HG03439 (cell line): Measurements from ENCODE around the gene XYLT1.

Experiments
- ATAC-seq: cut with Tn5 transposase; IDR thresholded peaks from one replicate; pipeline ENCODE4 v1.9.1; 2021; ENCODE audit warnings: mild to moderate bottlenecking, moderate library complexity; ENCODE audit not compliant: unreplicated experiment

Gene XYLT1

DNA sequence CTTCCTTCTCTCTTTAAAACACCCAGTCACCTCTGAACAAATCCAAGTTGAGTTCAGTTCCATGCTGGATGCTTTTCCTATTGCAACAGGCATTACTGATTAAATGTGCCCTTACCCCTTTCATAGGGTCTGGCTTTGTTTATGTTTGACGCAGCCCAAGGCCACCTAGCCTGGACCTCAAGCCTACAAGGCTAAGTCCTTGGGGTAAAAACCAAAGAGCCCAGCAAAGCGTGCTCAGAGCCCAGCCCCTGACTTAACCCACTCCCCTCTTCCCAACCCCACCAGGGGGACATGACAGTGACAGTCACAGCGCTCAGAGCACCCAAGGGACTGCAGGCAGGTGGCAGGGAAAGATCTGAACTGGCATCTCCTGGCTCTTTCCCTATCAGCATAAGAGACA lies 200.6 kb downstream of the XYLT1 start:
- ATAC-seq = no peak

DNA sequence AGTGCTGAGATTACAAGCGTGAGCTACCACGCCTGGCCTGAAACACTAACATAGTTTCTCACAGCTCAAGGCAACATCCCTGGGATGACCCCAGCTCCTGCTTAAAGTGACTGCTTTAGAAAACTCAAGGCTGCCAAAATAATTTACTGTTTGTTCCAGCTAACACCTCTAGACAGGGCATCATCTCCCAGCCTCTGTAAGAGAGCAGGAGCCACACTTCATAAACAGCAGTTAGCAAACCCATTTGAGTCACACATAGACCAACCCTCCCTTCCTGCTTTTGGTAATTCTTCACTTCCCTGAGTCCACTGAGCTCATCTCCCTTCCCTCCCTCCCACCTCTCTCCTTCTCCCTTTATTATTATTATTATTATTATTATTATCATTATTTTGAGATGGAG lies 201.3 kb downstream of the XYLT1 start:
- no peak for ATAC-seq

DNA sequence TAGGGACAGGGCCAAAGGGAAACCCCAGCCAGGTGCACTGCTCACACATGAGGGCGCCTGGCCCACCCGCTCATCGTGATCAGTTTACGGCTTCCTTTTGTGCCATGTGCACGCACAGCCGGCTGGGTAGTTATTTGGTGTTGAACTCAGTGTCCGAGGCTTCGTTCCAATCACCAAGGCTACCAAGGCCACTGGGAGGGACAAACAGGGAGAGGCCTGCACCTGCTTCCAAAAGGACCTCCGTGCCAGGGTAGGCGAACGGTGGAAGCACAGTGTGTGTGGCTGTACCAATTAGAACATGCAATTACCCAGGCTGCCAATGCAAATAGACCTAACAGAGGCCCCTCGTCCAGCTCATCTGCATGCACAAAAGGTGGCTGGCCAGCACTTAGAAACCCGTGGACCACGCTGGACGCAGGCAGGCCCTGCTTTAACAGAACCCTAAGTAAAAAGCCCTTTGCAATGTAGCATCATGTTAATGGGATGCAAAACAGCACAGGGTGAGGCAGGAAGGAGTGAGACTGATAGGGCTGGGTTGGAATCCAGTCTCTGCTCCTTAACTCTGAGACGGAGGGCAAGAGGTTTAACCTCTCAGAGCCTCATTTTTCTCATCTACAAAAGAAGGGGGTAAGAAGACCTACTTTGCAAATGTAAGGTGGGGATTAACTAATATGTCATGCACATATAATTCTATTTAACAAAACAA lies 204.0 kb downstream of the XYLT1 start:
- ATAC-seq = no peak

DNA sequence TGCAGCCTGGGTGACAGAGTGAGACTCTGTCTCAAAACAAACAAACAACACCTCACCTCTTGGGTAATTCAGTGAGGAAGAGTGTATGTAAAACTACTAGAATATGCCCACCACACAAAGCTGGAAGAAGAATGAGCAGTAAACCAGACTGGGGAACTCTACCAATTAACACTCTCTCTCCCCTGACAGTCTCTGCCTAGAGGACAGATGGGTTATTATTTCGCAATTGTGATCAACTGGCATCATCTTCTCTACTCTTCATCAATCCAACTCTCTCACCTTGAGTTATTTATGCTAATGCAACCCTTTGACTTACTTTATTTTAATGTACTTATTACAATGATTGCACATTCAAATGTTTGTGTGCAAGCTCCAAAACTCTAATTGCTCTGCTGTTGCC lies 205.6 kb downstream of the XYLT1 start:
- no peak for ATAC-seq

DNA sequence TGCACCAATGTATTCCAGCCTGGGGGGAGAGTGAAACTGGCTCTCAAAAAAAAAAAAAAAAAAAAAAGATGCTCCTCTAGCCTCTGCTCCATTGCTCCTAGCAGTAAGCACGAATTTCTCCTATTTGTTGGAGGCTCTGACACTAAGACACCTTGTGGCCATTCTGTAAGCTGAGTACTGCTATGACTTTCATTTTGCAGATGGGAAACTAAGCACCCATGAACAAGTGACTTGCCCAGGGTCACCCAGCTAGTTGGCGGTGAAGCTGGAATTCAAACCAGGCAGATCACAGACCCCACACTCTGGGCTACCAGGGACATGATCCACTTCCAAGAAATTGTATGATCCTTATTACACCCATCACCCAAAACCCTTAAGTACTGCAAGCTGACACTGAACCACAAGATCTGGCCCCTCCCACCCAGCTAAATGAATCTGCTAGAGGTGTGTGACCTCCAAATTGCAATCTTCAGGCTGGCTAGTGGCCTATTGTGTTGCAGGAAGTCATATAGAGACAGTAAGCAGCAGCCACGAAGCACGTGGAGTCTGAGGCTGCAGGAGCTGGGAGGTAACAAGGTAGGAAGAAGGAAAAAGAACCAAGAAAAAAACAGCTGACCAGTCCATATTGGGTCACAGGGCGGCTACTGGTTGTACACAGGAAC lies 209.4 kb downstream of the XYLT1 start:
- ATAC-seq = no peak

DNA sequence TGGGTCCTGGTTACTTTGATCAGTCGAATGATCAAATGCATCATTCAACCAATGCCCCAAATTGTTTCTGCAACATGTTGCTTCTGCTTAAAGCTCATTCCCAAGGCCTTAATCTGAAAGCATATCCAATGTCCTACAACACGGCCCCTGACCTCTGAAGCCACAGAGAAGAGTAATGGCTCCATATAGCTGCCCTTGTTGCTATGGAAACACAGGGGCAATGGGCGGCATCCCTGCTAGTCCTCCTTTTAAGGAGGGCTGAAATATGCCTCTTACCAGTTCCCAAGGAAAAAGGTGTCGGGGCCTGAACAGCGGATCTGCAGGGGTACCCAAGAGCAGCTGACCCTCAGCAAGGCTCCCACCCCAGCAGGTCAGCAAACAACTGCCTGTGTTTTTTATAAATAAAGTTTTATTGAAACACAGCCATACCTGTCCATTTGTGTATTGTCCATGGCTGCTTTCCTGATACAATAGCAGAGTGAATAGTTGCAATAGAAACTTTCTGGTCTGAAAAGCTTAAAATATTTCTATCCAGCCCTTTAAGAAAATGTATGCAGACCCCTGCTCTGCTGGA lies 210.4 kb downstream of the XYLT1 start:
- no peak for ATAC-seq

DNA sequence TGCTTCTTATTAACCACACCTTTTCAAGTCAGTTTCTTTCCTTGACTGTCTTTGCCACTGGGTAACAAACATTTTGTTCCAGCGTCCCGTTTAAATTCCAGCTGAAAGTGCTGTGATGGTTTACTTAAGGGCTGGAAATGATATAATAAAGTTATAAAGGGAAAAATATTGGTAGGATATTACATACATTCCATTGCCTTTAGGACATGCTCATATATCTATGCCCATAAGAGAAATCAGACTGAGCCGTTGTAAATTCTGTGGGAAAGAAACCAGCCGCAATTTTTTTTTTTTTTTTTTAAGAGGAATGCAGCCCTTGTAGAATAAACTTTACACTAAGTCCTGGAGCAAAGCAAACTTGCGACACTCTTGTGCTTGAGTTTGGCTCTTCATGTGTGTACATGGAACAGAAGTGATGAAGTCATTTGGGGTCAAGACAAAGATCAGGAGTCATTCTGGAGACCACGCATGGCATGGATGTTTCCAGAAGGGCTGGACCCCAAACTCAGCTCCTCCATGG lies 210.9 kb downstream of the XYLT1 start:
- no peak for ATAC-seq

DNA sequence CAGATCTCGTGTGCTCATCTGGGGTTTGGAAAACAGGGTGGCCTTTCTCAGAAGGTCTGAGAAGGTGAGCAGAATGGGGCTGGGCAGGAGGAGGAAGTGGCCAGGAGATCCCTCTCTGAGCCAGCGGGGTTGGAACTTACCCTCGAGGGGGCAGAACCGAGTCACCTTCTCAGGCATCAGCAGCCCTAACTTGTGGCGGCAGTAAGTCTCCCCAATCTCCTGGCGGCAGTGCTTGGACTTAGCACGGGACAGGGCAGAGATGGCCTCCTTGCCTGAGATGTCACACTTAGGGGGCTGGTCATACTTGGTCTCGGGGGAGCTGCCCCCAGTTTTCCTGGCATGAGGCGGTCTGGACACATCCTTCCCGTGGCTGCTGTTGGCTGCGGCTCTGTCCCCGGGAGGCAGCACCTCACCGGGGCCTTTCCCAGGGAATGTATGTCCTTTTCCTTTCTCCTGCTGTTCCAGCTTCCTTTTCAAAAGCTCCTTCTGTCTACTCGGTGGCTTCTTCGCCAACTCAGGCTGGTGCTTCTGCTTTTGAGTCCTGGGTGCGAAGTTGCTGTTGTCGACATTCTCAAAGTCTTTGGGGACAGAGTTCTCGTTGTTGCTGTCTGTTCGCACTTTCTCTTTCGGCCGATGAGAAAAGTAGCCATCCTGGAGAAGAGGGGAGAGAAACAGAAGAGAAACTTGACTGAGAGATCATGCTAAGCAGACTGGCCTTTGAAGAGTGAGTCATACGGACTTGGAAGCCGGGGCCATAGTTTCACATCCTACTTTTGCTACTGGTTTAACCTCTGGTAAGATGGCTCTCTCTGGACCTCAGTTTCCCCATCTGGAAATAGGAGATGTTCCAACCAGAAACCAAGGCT lies 211.7 kb downstream of the XYLT1 start:
- ATAC-seq = no peak

DNA sequence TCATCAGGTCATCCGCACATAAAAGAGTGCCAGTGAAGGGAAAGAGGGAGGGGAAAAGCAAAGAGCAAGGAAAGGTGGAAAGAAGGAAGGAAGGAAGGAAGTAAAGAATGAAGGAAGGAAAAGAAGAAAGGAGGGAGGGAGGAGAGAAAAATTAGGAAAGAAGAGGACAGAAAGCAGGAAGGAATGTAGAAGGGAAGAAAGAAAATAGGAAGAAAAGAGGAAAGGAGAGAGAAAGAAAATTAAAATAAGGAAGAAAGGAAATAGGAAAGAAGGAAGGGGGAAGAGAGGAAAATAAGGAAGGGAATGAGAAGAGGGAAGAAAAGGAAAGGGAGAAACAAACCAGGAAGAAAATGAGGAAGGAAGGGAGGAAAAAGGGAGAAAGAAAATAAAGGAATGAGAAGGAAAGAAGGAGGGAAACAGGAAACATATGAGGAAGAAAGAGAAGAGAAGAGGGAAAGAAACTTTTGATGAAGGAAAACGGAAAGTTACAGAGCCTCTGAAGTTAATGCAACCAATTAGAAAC lies 212.6 kb downstream of the XYLT1 start:
- ATAC-seq = no peak

DNA sequence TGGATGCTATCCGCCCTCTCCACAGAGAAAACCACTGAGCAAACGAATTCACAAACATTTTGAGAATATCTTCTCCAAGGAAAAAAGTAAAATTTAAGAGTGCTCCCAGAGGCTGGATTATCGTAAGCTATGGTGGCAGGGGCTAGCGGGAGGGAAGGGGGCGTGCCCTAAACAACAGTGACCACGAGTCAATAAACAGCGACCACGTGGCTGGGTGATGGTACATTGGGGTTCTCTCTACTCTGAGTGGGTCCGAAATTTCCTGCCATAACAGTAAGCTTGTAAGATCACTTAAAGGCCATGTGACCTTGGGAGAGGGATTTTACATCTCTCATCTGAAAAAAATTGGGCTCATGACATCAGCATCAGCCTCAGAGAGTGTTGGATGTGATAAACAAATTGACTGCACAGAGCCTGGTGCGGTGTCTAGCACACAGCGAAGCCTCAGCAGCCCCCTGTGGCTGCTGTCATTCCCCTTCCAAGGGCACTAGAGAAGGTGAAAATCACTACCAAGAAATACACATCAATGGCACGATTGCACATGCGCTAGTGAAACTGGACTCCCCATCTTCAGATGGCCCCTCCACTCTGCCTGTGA lies 213.2 kb downstream of the XYLT1 start:
- no peak for ATAC-seq

DNA sequence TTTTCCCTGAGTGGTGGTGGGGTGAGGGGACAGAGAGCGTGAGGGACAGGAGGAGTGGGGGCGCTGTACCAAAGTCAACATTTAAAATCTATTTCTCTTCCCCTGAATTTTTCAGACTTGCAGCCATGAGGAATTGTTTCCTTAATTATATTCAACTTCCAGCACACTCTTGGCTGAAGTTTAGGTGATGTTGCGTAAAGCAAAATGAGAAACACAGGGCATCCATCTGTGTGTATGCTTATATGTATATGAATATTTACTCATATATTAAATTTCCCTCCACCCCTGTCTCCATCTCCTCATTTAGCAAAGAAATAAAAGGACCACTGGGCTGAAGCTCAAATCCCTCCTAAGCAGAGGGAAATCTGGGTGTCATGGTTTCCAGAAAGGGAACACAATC lies 218.1 kb downstream of the XYLT1 start:
- ATAC-seq = no peak

DNA sequence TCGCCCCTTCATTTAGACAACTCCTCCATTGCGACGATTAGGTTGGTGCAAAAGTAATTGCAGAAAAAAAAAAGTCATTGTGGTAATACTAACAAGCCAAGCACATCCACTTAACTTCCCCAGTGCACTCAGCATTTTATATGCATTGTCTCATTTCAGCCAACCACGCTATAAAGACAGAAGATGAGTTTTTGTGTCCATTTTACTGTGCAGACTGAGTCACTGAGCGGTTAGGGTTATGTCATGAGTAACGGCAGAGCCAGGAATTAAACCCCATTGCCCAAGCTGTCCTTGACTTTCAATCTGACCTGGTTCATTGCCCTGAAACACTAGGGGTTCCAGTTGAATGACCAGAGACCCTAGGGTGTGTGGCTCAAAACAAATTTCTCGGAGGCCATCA lies 218.7 kb downstream of the XYLT1 start:
- ATAC-seq = no peak

DNA sequence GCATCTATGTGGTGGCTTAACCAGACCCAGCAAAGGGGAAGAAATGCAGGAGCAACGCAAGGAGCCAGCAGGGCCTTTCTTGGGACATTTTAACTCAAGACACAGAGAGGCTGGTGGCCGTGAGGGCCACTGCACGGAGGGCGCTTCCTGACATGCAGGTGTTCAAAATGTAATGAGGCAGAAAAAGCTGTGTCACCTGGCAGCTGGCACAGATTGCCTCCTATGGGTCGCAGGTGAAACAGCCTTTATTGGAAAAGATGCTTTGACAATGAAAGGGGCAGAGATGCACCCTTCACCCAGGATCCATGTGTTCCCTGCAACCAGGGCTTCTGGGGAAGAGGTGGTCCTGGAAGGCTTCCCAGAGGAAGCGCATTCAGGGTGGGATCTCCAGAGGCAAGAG lies 219.3 kb downstream of the XYLT1 start:
- ATAC-seq = no peak

DNA sequence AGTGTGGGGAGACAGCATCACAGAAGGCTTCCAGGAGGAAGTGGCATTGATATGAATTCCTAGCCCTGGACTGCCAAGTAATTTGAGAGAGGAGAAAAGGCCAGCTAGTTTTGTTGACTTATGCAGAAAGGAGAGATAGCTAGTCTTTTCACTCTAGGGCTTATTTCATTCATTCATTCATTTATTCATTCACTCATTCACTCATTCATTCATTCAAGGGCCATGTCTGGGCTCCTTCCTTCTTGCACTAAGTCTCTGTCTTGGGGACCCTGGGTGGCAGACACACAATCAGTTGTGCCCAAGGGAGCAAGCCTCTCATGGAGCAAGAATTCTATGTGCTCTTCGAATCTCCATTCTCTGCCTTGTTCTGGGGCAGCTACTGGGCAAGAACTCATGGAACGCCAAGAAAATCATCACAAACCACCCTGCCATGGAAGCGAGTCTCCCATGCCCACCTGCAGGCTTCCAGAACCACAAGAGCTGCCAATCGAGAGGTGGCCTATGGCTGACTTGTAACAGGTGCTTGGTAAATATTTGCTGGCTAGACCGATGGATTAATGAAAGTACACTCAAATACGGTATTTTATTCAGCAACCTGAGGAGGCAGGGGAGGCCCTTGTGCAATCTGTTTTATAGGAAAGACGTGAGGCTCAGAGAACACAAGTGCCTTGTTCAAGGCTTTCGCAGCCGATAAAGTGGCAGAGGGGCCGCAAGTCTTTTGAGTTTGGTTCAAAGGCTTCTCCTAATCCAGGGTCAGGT lies 223.6 kb downstream of the XYLT1 start:
- no peak for ATAC-seq

DNA sequence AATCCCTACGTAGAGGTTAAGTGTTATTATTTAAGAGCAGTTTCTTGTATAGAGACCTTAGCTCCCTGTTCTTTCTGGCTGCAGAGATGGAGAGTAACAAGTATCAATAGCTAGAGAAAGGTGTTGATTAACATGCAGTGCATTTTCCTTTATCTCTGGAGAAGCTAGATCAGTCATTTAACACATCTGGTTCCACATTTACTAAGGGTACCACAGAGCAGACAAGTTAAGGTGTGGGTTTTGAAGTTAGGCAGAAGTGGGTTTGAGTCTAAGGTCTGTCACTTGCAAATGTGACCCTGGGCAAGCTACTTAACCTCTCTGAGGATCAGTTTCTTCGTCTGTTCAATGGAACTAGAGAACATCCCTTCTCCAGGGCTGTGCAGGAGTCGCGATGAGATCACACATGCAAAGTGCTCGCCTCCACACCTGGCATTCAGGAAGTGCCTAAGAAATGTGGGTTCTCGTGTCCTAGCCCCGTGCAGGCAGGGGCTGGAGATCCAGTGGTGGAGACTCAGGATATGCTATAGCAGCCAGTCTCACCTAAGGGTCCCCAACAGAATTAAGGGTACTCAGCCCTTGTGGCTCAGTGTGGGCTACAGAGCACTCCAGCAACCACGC lies 224.4 kb downstream of the XYLT1 start:
- no peak for ATAC-seq

DNA sequence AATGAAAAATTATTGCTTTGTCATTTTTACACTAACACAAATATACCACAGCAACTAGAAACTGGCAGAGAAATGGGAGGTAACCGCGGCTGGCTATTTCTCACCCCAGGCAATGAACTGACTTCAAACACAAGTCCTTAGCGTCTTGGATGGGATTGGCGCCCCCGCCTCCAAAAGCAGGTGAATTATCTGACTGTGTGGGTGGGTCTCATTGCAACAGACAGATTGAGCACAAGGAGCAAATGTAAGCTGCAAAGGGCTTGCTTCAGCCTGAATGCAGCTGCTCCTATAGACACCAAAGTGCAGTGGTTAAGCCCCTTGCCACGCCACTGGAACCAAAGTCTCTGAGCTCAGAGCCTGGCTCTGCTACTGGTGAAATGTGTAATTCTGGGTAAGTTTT lies 225.0 kb downstream of the XYLT1 start:
- no peak for ATAC-seq

DNA sequence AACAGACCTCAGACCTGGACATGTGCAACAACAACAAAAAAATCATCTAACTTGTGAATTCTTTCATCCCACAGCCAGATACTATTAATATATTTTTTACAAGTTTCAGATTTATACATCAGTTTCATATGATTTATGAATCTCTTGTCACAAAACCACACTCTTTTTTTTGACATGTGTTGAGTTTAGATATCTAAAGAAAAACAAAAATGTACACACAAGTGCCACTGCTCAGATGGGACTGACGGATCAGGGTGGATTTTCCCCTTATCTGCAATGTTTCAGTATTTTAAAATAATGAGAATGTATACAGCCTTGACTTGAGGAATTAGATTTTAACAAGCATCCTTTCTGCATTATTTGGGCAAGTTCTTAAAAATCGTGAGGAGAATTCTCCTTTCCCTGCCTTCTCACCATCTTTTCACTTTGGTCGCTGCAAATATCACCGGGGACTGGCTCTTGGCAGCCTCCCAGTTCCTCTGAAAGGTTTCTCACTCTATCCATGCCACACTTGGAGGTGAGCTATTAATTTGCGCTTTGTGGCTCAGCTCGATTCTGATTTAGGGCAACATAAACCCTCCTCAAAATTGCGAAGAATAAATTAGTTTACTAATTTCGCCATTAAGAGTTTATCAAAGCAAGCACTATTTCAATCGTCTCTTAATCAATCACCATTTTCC lies 225.7 kb downstream of the XYLT1 start:
- no peak for ATAC-seq

DNA sequence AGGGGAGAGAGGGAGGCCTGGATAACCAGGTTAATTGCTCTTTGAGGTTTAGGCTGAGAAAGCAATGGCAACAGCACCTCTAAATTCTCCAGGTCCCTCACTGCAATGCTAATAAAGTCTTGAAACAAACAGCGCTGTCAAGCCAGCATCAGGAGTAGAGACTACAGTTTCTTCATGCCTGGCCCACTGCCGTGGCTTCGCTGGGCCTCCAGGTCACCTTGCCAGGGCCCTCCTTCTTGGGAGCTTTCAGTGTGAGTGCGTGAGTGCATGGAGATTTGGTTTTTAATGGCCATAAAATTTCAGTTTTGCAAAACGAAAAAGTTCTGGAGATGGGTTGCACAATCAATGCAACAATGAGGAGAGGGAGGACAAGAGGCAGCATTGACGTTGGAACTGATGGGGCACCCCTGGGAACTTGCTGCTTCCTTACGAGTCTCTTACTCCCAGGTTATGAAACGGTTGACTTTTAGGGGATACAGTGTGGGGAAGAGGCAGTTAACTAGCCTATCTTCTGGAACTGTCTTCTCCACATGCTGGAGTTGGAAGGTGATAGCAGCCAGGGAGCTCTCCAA lies 229.4 kb downstream of the XYLT1 start:
- ATAC-seq = no peak
